Neural cell (in vitro differentiated cells): ENCODE results near the gene UBQLN2.

ENCODE experiments used
- MXI1 ChIP-seq: fragments of 450-650 bp; conservative IDR thresholded peaks from 2 replicates; pipeline ENCODE4 v1.6.1; 2014; ENCODE audit warnings: antibody characterized with exemption, mild to moderate bottlenecking; ENCODE audit not compliant: poor library complexity, severe bottlenecking
- POLR2AphosphoS5 ChIP-seq: IDR thresholded peaks from 2 replicates; pipeline ENCODE4 v1.6.1; 2012
- TAF1 ChIP-seq: IDR thresholded peaks from 2 replicates; pipeline ENCODE4 v1.6.1; 2012; ENCODE audit warnings: low read depth
- TF ChIP-seq, protein P1 (sequence below): fragments of 450-650 bp; IDR thresholded peaks from 2 replicates; pipeline ENCODE4 v1.5.1; 2014; ENCODE audit warnings: antibody characterized with exemption, mild to moderate bottlenecking, moderate library complexity; ENCODE audit not compliant: poor library complexity, severe bottlenecking
- TF ChIP-seq, protein P2 (sequence below): IDR thresholded peaks from 2 replicates; pipeline ENCODE4 v1.6.1; 2012; ENCODE audit warnings: borderline replicate concordance

DNA sequence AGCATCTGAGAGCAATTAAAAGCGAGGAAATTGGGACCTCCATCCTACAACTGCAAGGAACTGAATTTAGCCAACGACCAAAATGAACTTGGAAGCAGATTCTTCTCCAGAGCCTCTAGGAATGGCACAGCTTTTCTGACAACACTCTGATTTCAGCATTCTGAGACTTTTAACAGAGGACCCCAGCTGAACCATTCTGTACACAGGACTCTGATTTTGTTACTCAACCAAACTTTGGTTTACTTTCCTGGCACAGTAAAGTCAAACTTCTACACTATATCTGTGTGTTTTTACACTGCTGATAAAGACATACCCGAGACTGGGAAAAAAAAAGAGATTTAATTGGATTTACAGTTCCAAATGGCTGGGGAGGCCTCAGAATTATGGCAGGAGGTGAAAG, 37.6 kb downstream of the UBQLN2 start:
- TF ChIP-seq, protein P1, sequence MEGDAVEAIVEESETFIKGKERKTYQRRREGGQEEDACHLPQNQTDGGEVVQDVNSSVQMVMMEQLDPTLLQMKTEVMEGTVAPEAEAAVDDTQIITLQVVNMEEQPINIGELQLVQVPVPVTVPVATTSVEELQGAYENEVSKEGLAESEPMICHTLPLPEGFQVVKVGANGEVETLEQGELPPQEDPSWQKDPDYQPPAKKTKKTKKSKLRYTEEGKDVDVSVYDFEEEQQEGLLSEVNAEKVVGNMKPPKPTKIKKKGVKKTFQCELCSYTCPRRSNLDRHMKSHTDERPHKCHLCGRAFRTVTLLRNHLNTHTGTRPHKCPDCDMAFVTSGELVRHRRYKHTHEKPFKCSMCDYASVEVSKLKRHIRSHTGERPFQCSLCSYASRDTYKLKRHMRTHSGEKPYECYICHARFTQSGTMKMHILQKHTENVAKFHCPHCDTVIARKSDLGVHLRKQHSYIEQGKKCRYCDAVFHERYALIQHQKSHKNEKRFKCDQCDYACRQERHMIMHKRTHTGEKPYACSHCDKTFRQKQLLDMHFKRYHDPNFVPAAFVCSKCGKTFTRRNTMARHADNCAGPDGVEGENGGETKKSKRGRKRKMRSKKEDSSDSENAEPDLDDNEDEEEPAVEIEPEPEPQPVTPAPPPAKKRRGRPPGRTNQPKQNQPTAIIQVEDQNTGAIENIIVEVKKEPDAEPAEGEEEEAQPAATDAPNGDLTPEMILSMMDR = no peak
- TF ChIP-seq MXI1 (no peak), TAF1 (no peak), POLR2AphosphoS5 (no peak)
- TF ChIP-seq, protein P2, sequence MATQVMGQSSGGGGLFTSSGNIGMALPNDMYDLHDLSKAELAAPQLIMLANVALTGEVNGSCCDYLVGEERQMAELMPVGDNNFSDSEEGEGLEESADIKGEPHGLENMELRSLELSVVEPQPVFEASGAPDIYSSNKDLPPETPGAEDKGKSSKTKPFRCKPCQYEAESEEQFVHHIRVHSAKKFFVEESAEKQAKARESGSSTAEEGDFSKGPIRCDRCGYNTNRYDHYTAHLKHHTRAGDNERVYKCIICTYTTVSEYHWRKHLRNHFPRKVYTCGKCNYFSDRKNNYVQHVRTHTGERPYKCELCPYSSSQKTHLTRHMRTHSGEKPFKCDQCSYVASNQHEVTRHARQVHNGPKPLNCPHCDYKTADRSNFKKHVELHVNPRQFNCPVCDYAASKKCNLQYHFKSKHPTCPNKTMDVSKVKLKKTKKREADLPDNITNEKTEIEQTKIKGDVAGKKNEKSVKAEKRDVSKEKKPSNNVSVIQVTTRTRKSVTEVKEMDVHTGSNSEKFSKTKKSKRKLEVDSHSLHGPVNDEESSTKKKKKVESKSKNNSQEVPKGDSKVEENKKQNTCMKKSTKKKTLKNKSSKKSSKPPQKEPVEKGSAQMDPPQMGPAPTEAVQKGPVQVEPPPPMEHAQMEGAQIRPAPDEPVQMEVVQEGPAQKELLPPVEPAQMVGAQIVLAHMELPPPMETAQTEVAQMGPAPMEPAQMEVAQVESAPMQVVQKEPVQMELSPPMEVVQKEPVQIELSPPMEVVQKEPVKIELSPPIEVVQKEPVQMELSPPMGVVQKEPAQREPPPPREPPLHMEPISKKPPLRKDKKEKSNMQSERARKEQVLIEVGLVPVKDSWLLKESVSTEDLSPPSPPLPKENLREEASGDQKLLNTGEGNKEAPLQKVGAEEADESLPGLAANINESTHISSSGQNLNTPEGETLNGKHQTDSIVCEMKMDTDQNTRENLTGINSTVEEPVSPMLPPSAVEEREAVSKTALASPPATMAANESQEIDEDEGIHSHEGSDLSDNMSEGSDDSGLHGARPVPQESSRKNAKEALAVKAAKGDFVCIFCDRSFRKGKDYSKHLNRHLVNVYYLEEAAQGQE = no peak
